HG02981 (cell line): ENCODE data around the gene PVRIG.
"Not testable (repeated sequence)": the region's sequence is repeated elsewhere in the genome, so short reads cannot be mapped to it uniquely, and the experiment has no call there.

Source experiments
- ATAC-seq: cut with Tn5 transposase; IDR thresholded peaks from one replicate; pipeline ENCODE4 v1.9.1; 2021; ENCODE audit warnings: mild to moderate bottlenecking, moderate library complexity; ENCODE audit not compliant: unreplicated experiment

Gene PVRIG

DNA sequence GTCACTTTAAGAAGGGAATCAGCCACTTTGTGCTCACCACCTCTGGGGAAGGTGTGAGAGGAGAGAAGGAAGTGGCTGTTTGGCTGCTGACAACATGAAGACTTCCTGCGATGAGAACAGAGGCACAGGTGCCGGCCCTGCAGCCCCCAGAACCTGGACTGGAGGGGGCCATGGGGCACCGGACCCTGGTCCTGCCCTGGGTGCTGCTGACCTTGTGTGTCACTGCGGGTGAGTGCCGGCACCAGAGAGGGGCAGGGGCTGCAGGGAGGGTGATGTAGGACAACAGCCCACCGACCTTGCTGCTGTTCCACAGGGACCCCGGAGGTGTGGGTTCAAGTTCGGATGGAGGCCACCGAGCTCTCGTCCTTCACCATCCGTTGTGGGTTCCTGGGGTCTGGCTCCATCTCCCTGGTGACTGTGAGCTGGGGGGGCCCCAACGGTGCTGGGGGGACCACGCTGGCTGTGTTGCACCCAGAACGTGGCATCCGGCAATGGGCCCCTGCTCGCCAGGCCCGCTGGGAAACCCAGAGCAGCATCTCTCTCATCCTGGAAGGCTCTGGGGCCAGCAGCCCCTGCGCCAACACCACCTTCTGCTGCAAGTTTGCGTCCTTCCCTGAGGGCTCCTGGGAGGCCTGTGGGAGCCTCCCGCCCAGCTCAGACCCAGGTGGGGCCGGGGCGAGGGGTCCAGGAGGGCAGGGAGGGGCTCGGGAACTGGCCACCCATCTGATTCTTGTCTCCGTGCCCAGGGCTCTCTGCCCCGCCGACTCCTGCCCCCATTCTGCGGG lies at the start of gene PVRIG:
Gene PVRIG, plus strand, starts transcription at position 149 of the 785 bp plus-strand sequence. Its CDS starts 22 bp downstream, at position 171.
- not testable (repeated sequence) for ATAC-seq

DNA sequence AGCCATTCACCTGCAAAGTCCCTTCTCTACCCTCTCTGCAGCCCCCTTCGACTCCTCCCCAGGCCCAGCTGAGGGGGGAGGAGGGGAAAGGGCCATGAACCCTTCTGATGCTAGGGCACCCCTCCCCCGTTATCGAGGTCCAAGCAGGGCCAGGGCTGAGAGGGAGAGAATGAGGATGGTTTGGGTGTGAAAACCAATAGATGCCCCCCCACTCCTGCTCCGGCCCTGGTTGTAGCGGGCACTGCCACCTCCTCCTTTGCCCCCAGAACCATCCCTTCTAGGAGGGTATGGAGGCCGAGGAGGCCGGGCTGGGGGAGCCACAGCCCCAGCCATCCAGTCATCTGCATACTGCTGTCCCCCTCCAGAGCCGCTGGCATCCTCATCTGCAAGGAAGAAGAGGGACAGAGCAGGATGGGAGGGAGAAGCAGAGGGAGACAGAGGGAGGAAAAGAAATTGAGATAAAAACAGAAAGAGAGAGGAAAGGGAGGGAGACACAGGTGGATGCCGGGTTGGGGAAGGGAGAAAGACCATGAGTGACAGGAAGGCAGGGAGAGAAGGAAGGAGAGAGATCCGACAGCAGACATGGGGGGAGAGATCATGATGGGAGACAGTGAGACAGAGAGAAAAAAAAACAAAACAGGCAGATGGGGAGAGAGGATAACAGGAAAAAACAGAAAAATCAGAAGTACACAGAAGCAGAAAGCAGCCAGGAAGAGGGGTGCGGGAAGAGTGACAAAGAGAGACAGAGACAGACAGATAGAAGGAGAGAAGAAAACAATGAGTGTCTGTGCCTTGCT lies 49.5 kb upstream of the PVRIG start:
- ATAC-seq = no peak

DNA sequence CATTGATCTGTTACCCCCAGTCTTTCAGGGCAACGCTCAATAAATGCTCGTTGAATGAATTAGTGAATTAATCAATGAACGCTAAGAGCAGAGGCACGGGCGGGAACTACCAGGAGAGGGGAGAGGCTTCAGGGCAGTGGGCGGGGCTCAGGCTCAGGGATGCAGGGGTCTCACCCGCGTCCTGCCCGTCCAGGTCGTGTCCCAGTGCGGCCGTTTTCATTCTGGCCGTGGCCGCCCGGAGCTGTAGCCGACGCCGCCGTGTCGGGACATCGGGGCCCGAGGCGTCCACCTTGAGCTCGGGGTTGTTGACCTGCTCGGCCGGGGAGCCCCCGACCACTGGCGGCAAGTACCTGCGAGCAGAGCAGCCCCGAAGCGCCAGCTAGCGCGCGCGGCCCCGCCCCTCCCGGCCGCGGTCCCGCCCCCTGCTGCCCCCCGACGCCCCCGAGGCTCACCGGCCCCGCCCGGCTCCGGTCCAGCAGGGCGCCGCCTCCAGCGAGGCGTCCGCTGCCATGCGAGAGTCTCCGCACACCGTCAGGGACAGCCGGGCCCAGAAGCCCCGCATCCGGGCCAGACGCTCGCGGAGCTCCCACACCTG lies 48.6 kb upstream of the PVRIG start:
- ATAC-seq = no peak

DNA sequence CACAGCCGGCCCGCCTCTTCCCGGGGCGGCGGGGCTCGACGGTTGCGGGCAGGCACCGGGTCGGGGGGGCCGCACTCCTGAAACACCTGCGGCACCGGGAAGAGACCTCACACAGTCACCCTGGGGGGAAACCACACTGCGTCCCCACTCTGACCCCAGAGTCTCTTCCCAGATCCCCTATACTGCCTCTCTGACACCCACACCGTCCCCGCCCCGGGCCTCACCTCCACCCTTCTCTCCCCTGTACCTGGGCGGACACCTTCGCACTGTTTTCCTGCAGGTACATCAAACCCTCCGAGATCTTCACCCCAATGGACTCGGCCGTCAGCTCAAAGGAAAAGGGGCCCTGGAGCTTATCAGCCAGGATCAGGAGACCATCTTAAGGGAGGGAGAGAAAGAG lies 47.9 kb upstream of the PVRIG start:
- no peak for ATAC-seq

DNA sequence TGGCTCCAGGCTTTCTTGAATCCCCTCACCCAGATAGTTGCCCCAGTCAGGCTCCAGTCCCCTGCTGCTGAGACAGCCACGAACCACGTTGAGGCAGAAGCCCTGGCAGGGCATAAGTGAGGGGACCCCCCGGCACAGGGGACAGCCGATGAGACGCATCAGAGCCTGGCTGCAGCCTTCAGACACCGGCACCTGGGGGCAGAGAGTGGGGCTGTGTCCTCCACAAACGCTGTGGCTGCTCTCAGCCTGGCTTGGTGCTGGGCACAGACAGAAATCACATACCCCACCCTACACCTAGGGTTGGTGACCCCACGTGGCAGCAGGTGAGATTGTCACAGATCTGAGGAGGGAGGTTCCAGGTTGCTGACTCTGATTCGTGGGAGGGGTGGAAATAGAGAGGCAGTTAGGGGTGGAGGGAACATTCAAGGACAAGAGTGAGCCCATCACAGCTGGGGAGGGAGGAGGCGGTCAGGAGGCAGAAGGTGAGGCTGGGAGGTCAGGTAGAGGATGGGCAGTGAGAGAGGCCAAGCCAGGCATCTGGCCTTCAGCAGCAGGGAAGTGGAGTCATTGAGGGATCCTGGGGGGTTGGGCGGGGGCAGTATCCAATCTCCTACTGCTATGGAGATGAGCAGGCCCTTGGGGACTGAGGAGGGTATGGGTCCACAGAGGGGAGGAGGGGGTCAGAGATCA lies 45.8 kb upstream of the PVRIG start:
- ATAC-seq = no peak

DNA sequence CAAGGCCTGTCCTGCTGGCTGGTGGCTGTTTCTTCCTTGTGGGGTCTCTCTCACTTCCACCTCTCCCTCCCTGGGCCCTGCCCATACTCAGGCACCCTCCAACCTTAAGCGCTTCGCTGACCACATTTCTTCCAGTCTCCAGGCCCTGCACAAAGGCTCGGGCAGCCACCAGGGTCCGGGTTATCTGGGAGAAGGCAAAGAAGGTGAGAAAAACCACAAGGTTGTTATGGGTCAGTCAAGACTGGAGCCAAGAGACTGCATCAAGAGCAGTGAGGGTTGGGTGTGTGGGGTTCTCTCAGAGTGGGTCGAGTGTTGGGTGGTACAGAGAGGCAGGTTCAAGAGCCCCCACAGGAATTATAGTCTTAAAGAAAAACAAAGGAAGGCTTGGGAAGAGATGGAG lies 45.2 kb upstream of the PVRIG start:
- no peak for ATAC-seq

DNA sequence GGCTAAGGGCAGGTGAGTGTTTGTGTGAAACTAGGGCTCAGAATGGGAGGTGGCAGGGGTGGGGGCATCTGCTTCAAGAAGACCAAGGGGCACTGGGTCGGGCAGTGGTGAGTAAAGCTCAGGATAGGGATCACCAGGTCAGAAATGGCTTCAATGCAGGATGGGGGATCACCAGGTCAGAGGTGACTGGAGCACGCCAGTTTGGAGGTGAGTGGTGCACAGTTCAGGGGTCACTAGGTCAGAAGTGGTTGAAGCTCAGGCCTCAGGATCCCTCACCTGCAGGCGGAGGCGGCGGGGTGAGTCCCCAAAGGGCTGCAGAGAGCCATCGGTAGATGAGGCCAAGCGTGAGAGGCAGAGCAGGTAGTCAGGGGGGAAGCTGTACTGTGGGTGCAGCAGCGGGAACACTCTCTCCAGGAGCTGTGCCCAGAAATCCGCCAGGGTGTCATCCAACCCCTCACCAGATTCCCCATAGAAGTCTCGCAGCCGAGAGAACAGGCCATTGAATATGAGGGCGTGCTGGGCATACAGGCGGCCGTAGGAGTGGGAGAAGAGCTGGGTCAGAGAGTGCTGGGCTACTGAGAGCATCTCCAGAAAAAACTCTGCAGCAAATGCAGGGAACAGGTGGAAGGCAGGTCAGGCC lies 44.3 kb upstream of the PVRIG start:
- ATAC-seq = no peak

DNA sequence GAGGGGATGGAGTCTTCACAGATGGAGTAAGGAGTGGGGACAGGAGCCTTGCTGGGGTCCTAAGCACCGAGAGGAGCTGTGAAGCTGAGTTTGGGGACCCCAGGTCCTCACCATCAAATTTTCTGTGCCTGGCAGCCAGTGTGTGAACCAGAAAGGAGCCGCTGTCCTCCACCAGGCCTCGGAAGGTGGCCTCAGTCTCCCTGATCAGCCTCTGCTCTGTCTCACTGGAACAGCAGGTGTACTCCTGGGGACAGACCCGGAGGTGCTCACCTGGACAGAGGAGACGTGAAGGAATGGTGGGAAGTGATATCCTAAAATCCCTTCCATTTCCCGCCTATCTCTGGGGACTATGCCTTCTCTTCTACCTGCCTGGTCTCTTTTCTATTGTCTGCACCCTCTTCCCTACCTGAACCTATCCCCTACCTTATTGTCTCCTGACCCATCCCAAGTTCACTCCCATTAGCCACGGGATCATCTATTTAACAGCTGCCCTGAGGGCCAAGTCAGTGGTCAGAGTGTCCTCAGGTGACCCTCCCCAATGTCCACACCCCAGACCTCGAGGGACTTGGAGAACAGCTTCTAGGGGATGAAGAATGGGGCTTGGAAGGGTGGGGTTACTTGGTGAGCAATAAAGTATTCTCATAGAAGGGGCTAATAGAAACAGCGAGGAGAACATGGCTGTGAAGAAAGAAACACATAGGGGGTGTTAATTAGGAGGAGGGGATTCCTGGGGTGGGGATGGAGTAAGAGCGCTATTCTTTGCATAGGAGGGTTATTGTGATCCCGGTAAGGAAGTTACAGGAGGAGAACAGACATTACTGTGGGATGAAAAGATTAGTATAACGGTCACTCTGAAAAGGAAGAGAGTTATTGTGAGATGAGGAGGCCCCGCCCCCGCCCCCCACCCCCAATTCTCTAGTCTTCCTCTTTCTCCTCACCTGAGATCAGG lies 43.4 kb upstream of the PVRIG start:
- ATAC-seq = no peak

DNA sequence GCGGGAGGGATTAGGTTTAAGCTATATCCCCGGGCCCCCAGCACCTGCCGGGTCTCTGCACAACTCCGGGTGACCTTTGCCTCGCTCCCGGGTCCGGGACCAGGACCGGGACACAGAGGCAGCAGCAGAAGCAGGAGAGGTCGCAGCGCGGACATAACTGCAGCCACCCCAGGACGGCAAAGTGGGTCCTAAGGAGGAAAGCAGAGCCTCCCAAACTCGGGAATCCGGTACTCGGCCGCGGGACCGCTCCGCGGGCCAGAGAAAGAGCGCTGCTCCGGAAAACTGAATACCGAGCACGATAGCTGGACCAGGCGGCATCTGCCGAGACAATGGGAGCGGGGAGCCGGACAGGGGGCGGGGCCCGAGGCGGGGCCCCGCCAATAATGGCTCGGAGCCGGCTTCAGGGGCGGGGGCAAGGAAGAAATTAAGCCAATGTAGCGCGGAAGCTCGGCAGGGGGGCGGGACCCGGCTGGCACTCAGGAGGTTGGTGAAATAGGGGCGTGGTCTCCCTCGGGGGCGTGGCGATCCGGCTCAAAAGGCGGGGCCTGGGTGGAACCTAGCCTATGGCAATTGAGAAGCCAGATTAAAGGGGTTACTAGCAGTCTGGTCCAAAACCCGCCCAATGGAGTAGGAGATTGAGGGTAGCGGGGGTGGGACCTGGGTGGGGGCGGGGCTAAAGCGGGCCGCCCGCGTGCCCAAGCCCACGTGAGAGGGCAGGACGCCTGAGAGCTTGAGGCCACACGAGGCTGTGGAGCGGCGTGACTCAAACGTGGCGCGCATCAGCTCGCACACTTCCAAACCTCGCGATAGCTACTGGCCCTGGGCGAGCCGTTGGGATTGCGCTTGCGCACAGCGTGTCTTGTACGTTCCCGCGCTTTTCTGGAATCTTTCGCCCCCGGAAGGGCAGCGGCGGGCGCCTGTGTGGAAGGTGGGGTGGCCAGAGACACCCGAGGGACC lies 42.4 kb upstream of the PVRIG start, which contains the start of the genes GPC2 and STAG3:
Gene GPC2, minus strand, starts transcription at position 337 of the 957 bp plus-strand sequence. Its CDS starts 182 bp downstream, at position 155.
Gene STAG3, plus strand, starts transcription at position 874 of the 957 bp plus-strand sequence. CDS start 2,639 bp downstream, outside the sequence.
- peak; percentile 89 for ATAC-seq

DNA sequence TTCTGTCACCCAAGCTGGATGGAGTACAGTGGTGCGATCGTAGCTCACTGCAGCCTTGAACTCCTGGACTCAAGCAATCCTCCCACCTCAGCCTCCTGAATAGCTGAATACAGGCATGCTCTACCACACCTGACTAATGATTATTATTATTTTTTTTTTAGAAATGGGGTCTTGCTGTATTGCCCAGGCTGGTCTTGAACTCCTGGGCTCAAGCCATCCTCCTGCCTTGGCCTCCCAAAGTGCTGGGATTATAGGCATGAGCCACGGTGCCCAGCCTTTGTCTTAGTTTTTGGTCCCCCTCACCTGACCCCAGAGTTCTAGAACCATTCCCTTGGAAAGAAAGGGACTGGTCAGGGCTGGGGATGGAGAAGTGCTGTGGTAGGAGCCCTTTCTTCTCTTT lies 39.7 kb upstream of the PVRIG start:
- ATAC-seq = not testable (repeated sequence)

DNA sequence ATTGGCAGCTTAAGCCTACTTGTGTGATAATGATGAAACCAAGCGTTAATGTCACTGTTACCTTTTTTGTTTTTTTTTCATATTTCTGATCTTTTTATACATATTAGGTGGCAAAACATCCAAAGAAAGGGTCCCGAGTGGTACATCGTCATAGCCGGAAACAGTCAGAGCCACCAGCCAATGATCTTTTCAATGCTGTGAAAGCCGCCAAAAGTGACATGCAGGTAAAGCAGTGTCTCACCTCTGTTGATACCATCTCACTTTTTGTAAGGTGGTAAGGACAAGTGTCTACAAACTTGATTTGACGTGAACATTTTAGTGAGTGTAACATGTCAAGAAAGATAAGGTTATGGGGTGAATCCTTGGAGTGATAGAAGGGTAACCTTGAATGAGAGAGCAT lies 37.1 kb upstream of the PVRIG start:
- ATAC-seq = not testable (repeated sequence)

DNA sequence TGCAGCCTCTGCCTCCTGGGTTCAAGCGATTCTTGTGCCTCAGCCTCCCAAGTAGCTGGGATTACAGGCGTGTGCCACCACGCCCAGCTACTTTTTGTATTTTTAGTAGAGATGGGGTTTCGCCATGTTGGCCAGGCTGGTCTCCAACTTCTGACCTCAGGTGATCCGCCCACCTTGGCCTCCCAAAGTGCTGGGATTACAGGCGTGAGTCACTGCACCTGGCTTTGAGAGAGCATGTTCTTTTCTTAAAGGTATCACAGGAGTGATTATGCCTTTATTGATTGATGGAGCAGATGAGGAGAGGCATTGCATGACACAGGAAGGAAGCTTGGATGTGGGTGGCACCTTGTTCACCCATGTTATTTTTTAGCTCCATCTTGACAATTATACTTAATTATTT lies 36.7 kb upstream of the PVRIG start:
- not testable (repeated sequence) for ATAC-seq

DNA sequence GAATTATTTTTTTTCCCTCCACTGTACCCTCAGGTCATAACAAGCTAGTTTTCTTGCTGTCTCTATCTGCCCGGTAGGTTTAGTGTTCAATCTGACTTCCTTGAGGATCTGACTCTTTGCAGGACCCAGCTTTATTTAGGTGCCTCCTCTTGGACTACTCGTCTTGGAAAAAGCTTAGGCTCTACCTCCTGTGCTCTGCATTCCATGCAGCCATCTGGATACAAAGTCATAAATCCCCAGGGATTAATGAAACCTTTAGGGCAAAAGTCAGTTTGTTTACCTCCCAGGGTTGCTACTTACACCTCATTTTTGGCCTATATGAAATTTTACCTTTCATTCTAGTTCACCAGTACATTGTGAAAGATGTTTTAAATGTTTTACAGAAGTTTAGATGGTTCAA lies 34.0 kb upstream of the PVRIG start:
- no peak for ATAC-seq

DNA sequence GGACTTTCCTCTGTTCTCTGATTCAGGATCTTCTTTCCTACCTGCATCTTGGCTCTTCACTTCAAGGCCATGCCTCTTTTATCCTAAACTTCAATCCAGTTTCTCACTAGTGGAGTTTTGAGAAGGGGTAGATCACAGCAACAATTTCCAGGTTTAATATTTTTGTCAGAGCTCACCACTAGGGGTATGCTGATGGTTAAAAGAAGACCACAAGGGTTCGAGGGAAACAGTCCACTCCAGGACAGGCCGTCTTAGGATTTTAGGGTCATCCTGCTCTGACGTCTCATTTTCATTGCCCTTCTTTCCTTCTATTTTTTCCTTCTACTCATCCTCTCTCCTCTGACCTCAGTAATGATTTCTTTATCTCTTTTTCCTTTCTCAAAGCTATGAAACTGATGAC lies 30.7 kb upstream of the PVRIG start:
- ATAC-seq = no peak

DNA sequence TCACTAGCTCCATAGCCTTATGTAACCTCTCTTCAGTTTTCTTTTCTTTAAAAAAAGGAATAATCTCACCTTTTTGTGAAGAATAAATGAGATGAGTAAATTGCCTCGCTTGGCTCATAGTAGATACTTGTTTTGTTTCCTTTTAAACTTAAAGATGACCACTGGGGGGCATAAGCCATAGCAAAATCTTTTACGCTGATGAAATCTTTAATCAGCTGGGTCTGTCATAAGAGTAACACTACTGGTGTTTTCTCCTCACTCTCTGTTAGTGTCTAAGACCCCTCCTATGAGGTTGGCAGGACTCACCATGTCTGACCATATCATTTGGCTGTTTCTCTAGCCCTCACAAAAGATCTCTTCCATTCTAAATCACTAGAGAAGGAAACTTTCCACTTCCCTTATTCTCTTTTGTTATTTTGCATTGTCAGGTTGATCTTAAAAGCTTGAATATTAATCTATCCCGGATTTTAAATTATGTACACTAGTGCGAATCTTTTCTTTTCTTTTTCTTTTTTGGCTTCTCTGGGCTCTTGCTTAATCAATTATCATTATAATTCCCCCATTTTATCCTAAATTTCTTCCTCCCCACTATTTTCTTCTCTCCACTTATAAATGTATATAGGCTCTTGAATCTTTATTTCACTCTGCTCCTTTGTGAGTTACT lies 29.6 kb upstream of the PVRIG start:
- ATAC-seq = no peak

DNA sequence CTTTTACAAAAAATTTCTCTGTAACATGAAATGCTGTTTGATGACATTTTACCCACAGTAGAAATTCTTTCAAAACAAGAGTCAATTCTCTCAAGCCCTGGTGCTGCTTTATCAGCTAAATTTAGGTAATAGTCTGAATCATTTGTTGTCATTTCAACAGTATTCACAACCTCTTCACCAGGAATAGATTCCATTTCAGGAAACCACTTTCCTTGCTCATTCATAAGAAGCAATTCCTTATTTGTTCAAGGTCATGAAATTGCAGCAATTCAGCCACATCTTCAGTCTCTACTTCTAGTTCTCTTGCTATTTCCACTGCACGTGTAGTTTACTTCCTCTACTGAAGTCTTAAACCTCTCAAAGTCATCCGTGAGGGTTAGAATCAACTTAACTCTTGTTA lies 28.0 kb upstream of the PVRIG start:
- no peak for ATAC-seq

DNA sequence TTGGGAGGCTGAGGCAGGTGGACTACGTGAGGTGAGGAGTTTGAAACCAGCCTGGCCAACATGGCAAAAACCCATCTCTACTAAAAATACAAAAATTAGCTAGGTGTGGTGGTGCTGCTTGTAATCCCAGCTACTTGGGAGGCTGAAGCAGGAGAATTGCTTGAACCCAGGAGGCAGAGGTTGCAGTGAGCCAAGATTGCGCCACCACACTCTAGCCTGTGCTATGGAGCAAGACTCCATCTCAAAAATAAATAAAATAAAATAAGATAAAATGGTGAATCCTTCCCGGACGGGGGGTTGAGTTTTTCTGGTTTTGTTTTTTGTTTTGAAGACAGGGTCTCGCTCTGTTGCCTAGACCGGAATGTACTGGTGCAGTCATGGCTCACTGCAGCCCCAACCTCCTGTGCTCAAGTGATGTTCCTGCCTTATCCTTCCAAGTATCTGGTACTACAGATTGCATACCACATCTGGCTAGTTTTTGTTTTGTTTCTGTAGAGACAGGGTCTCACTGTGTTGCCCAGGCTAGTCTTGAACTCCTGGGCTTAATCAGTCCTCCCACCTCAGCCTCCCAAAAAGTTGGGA lies 27.4 kb upstream of the PVRIG start:
- ATAC-seq = not testable (repeated sequence)
